Neuronal stem cell (in vitro differentiated cells): ENCODE measurements around the gene TREX2.
A peak's percentile ranks its signal among the peaks of the same experiment; 100 is the strongest.

Source experiments
- DNase-seq: peaks from one replicate; pipeline ENCODE4 v3.0.0-alpha.2; 2013; ENCODE audit warnings: low spot score
- H2AFZ ChIP-seq: one replicate; pipeline ENCODE4 v1.6.1; 2013; ENCODE audit warnings: mild to moderate bottlenecking, low read length, inconsistent platforms
- H2AK5ac ChIP-seq: 2 replicates; pipeline ENCODE4 v1.6.1; 2013; ENCODE audit warnings: low read depth, mild to moderate bottlenecking, inconsistent platforms, low read length, moderate library complexity, mixed read lengths
- H2BK120ac ChIP-seq: 2 replicates; pipeline ENCODE4 v1.6.1; 2013; ENCODE audit warnings: low read depth, mild to moderate bottlenecking, inconsistent platforms, low read length, moderate library complexity, mixed read lengths
- H2BK12ac ChIP-seq: one replicate; pipeline ENCODE4 v1.6.1; 2013; ENCODE audit warnings: low read length, inconsistent platforms
- H2BK15ac ChIP-seq: 2 replicates; pipeline ENCODE4 v1.6.1; 2013; ENCODE audit warnings: mild to moderate bottlenecking, low read length, inconsistent platforms, mixed read lengths
- H2BK5ac ChIP-seq: one replicate; pipeline ENCODE4 v1.6.1; 2013; ENCODE audit warnings: inconsistent platforms, mild to moderate bottlenecking, low read length, moderate library complexity
- H3K14ac ChIP-seq: one replicate; pipeline ENCODE4 v1.6.1; 2013; ENCODE audit warnings: low read length, inconsistent platforms
- H3K18ac ChIP-seq: 2 replicates; pipeline ENCODE4 v1.6.1; 2013; ENCODE audit warnings: low read length, inconsistent platforms
- H3K23ac ChIP-seq: 2 replicates; pipeline ENCODE4 v1.6.1; 2013; ENCODE audit warnings: low read depth, mild to moderate bottlenecking, mixed read lengths, low read length, inconsistent platforms; ENCODE audit not compliant: poor library complexity
- H3K27ac ChIP-seq: replicated peaks from 3 replicates; pipeline ENCODE4 v1.5.1; 2013; ENCODE audit warnings: low read length, inconsistent platforms
- H3K27me3 ChIP-seq, 3 experiments: 2 replicates each; pipeline ENCODE4 v1.6.1; 2013; ENCODE audit warnings: low read length in 3 of 3, mild to moderate bottlenecking in 2 of 3, inconsistent platforms in 1 of 3, low read depth in 1 of 3, mixed read lengths in 1 of 3, moderate library complexity in 1 of 3; ENCODE audit not compliant: control insufficient read depth in 3 of 3, insufficient read depth in 3 of 3
- H3K36me3 ChIP-seq, 2 donors: replicated peaks in 1 of 2; 2 replicates each; pipeline ENCODE4 v1.6.1; 2013; ENCODE audit warnings: low read length in 2 of 2; ENCODE audit not compliant: control insufficient read depth in 2 of 2, insufficient read depth in 2 of 2
- H3K4ac ChIP-seq: 2 replicates; pipeline ENCODE4 v1.6.1; 2013; ENCODE audit warnings: inconsistent platforms, mild to moderate bottlenecking, low read length, moderate library complexity
- H3K4me1 ChIP-seq, 2 donors: 1 replicate in 1 of 2; 2 replicates in 1 of 2; pipeline ENCODE4 v1.6.1; 2013; ENCODE audit warnings: low read length in 2 of 2, low read depth in 1 of 2; ENCODE audit not compliant: control insufficient read depth in 2 of 2, insufficient read depth in 1 of 2
- H3K4me2 ChIP-seq: one replicate; pipeline ENCODE4 v1.6.1; 2013; ENCODE audit warnings: mild to moderate bottlenecking, low read length, inconsistent platforms; ENCODE audit not compliant: insufficient read depth, poor library complexity, severe bottlenecking
- H3K4me3 ChIP-seq, 2 donors: 2 replicates each; pipeline ENCODE4 v1.5.1; 2013; ENCODE audit warnings: low read length in 2 of 2, mild to moderate bottlenecking in 2 of 2, inconsistent platforms in 1 of 2, moderate library complexity in 1 of 2
- H3K79me1 ChIP-seq: one replicate; pipeline ENCODE4 v1.6.1; 2013; ENCODE audit warnings: low read depth, mild to moderate bottlenecking, inconsistent platforms, low read length, moderate library complexity
- H3K9ac ChIP-seq: one replicate; pipeline ENCODE4 v1.6.1; 2013; ENCODE audit warnings: mild to moderate bottlenecking, low read depth, low read length, inconsistent platforms; ENCODE audit not compliant: poor library complexity
- H3K9me3 ChIP-seq, 2 donors: replicated peaks in 1 of 2; 2 replicates each; pipeline versions ENCODE3 to v1.6.1; 2013; ENCODE audit warnings: low read length in 2 of 2, mild to moderate bottlenecking in 2 of 2, inconsistent platforms in 1 of 2, low read depth in 1 of 2, mixed read lengths in 1 of 2, moderate library complexity in 1 of 2; ENCODE audit not compliant: control insufficient read depth in 2 of 2, insufficient read depth in 1 of 2
- H4K8ac ChIP-seq: one replicate; pipeline ENCODE4 v1.6.1; 2013; ENCODE audit warnings: low read depth, mild to moderate bottlenecking, inconsistent platforms, low read length, moderate library complexity
- H4K91ac ChIP-seq: one replicate; pipeline ENCODE4 v1.6.1; 2013; ENCODE audit warnings: low read length, low read depth, mild to moderate bottlenecking, inconsistent platforms; ENCODE audit not compliant: poor library complexity
- WGBS, 2 donors: extraction: QIAGEN DNeasy Blood & Tissue Kit; methylation state at CpG; one replicate each; pipeline ENCODE4 v1.1.7; 2013; ENCODE audit warnings: missing lambda C conversion rate in 2 of 2, mixed read lengths in 1 of 2; ENCODE audit not compliant: insufficient read length in 2 of 2, insufficient replicate concordance in 1 of 2; ENCODE audit errors: extremely low coverage in 2 of 2; 5-methylcytosine and 5-hydroxymethylcytosine counted together

TREX2 gene

DNA sequence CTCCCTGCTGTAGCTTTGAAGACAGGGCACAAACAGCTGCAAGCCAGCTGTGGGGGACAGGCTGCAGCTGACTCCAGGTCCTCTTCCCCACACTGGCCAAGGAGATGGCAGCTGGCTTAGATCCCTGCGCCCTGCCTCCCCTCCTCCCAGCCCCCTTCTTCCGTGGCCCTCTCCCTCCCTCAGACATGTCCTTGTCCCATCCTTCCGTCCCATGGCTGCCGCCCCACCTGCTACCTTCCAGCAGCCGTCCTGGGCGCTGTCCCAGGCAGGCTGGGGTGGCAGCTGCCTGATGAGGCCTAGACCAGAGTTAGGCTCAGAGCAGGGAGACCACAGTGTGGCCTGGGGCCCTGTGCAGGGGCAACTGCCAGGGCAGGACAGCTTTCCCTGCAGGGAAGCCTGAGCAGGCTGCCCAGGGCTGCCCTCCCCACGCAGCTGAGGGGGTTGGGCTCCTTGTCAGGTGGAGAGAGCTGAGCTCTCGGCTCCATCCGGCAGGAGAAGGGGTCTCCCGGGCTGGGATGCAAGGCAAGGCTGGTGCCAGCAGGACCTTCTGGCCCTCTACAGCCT is 45.6 kb upstream of the TREX2 start:
- no CpG with 5 or more reads among the region's 10 CpGs for WGBS, 2 donors
- no peak overlapping the region for H2BK120ac ChIP-seq
- no peak overlapping the region for H3K14ac ChIP-seq
- no peak for DNase-seq
- no peak overlapping the region for H2BK5ac ChIP-seq
- no peak overlapping the region for H4K91ac ChIP-seq
- no peak overlapping the region for H3K18ac ChIP-seq
- no peak overlapping the region for H3K27ac ChIP-seq
- H3K79me1 ChIP-seq, result no peaks in the 10 kb centered on the region
- no peak overlapping the region for H3K4me2 ChIP-seq
- peak overlapping the region; percentile 75 for H2AFZ ChIP-seq
- peak overlapping the region; percentile 82 for H4K8ac ChIP-seq
- H2BK15ac ChIP-seq, result no peak overlapping the region
- no peaks in the 10 kb centered on the region for H3K9me3 ChIP-seq
- H3K4me3 ChIP-seq, result peak overlapping the region in 1 of 2 donors; percentile 29
- H2AK5ac ChIP-seq, result no peak overlapping the region
- H3K23ac ChIP-seq, result no peak overlapping the region
- peaks cover 0 to 26% (median 0%) of the 10 kb centered on the region in 3 experiments for H3K27me3 ChIP-seq
- H3K4me1 ChIP-seq, result peaks cover 13 to 24% of the 10 kb centered on the region in 2 donors
- no peak overlapping the region for H3K4ac ChIP-seq
- no peaks in the 10 kb centered on the region for H3K36me3 ChIP-seq
- no peak overlapping the region for H2BK12ac ChIP-seq
- H3K9ac ChIP-seq, result peak overlapping the region; percentile 86

DNA sequence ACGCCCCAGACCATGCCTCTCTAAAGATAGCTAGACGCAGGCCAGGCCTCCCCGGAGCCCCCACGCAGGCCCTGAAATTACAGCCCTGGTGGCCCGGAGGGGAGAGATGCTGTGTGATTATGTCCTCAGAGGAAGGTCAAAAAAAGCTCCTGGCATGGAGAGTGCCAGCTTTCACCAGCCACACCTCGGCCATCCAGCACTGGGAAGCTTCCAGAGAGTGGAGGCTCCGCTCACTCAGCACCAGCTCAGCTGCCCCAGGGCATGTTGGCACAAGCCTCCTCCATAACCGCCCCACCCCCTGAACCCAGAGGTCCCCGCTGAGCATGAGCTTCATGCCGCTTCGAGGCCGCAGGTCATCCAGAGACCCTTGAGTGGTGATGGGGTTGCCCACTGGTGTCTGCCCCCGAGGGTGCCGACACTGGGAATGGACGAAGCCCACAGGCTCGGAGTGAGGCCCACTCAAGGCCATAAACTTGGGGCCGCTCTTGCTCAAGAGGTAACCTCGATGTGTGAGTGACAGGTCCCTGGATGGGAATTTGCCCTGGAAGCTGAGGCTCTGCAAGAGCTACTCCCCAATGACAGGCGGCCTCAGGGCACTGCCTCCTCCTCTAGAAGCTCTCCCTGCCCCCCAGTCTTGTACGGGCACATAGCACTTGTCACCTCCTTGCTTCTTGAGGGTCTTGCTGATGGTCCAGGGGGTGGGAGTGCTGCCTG is 44.5 kb upstream of the TREX2 start:
- no peak overlapping the region for H3K4me3 ChIP-seq
- H4K8ac ChIP-seq, result no peak overlapping the region
- no peak overlapping the region for H3K18ac ChIP-seq
- H3K9me3 ChIP-seq, result no peaks in the 10 kb centered on the region
- H4K91ac ChIP-seq, result no peak overlapping the region
- H3K27ac ChIP-seq, result no peak overlapping the region
- no peak overlapping the region for H3K9ac ChIP-seq
- H3K79me1 ChIP-seq, result no peaks in the 10 kb centered on the region
- peak overlapping the region; percentile 41 for H2BK12ac ChIP-seq
- no peak for DNase-seq
- H2AFZ ChIP-seq, result no peak overlapping the region
- H2BK15ac ChIP-seq, result no peak overlapping the region
- no CpG with 5 or more reads among the region's 20 CpGs for WGBS, 2 donors
- no peak overlapping the region for H3K4ac ChIP-seq
- H2BK5ac ChIP-seq, result no peak overlapping the region
- H3K27me3 ChIP-seq, result peaks cover 0 to 27% (median 0%) of the 10 kb centered on the region in 3 experiments
- no peak overlapping the region for H3K23ac ChIP-seq
- H3K14ac ChIP-seq, result no peak overlapping the region
- H3K36me3 ChIP-seq, result no peaks in the 10 kb centered on the region
- H2BK120ac ChIP-seq, result no peak overlapping the region
- no peak overlapping the region for H3K4me2 ChIP-seq
- peak overlapping the region; percentile 56 for H2AK5ac ChIP-seq
- H3K4me1 ChIP-seq, result peaks cover 13 to 24% of the 10 kb centered on the region in 2 donors

DNA sequence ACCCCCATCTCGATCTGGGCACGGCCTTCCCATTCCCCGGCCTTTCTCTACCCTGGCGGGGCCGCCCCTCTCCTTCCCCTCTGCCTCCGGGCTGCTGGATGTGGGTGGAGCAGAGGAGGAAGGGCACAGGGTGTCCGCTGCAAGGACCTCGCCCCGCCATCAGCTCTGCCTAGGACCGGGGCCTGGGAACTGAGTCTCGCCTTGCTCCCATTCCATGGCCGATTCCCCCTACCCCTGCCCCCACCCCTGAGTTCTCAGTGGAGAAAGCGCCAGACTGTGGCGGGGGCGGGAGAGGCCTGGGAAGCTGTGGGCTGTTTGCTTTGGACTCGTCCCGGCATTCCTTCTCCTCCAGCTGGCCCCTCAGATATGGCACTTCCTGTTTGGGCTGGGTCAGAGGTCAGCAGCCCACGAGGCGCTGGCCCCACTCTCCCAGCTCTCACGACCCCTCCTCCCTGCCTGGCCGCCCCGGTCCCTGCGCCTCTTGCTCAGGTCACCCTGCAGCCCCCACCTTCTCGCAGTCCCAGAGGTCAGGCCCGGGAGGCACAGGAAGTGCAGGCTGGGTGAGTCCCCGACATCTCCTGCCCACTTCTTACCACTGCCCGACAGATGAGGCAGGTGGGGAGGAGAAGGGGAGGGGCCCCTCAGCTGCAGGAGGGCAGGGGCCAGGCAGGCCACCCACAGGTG is 42.5 kb upstream of the TREX2 start:
- Histone ChIP-seq H3K4me2 (no peak overlapping the region), H2BK15ac (peak overlapping the region; percentile 67), H3K36me3 (no peaks in the 10 kb centered on the region), H3K79me1 (no peaks in the 10 kb centered on the region), H2BK120ac (no peak overlapping the region), H3K9ac (no peak overlapping the region), H3K27me3 (peaks cover 0 to 35% (median 0%) of the 10 kb centered on the region in 3 experiments), H4K91ac (peak overlapping the region; percentile 53), H3K4me1 (peaks cover 9 to 21% of the 10 kb centered on the region in 2 donors), H2AFZ (peak overlapping the region; percentile 92), H3K14ac (no peak overlapping the region), H3K4me3 (no peak overlapping the region), H2BK12ac (no peak overlapping the region), H2AK5ac (no peak overlapping the region), H3K4ac (peak overlapping the region; percentile 66), H3K23ac (no peak overlapping the region), H2BK5ac (no peak overlapping the region), H3K27ac (no peak overlapping the region), H3K18ac (peak overlapping the region; percentile 71), H3K9me3 (no peaks in the 10 kb centered on the region), H4K8ac (peak overlapping the region; percentile 65)
- WGBS, 2 donors, result no CpG with 5 or more reads among the region's 27 CpGs
- no peak for DNase-seq

DNA sequence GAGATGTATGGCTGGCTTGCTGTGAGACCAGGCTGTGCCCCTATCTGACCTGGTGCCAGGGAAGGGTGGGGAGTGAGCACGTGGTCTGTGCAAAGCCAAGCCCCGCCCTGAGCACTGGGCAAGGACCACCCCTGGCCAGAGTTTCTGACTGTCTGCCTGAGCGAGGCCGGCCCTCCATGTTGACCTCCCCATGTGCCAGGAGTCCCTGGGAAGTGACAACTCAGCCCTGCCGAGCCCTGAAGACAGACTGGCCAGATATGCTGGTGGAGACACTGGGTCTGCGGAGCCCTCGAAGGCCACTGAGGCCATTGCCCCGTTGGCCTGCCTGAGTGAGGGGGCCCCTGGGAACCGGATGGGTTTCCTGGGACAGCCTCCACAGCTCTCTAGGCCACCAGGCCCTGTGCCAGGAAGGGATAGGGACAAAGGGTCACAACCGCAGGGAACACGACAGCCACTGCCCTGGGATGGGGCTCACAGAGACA is 41.8 kb upstream of the TREX2 start:
- Histone ChIP-seq H3K4me1 (peaks cover 9 to 21% of the 10 kb centered on the region in 2 donors), H3K4me3 (no peak overlapping the region), H3K27ac (no peak overlapping the region), H3K4ac (no peak overlapping the region), H3K36me3 (no peaks in the 10 kb centered on the region), H3K23ac (no peak overlapping the region), H2AK5ac (peak overlapping the region; percentile 61), H2BK5ac (no peak overlapping the region), H3K27me3 (peaks cover 0 to 34% (median 0%) of the 10 kb centered on the region in 3 experiments), H3K9ac (no peak overlapping the region), H4K91ac (peak overlapping the region; percentile 53), H2BK12ac (no peak overlapping the region), H4K8ac (peak overlapping the region; percentile 29), H2BK120ac (no peak overlapping the region), H2AFZ (peak overlapping the region; percentile 92), H3K4me2 (no peak overlapping the region), H3K14ac (no peak overlapping the region), H2BK15ac (peak overlapping the region; percentile 67), H3K9me3 (no peaks in the 10 kb centered on the region), H3K79me1 (no peaks in the 10 kb centered on the region), H3K18ac (peak overlapping the region; percentile 65)
- DNase-seq, result no peak
- WGBS, 2 donors, result no CpG with 5 or more reads among the region's 11 CpGs
